Keratinocyte (primary cell): ENCODE measurements around the gene LYPD8. TPM values are rescaled to one million over a fixed set of nuclear protein-coding genes. Genes with fewer than 3 reads are reported as not detected.

ENCODE experiments used
- DNase-seq: peaks from one replicate; pipeline ENCODE4 v3.0.0-alpha.2; 2011; ENCODE audit warnings: low read depth, missing footprints, low spot score
- FAIRE-seq: peaks from 2 replicates; lab custom pipeline; 2011; peaks lifted over from hg19 to GRCh38; lab: Jason Lieb, UNC
- H2AFZ ChIP-seq: 2 replicates; pipeline ENCODE4 v1.6.0; 2012; ENCODE audit warnings: low read length, control low read depth, inconsistent platforms; ENCODE audit not compliant: control insufficient read depth
- H3K27ac ChIP-seq: 2 replicates; pipeline ENCODE4 v1.5.1; 2011; ENCODE audit warnings: low read length; ENCODE audit not compliant: control insufficient read depth, insufficient read depth
- H3K27me3 ChIP-seq: 3 replicates; pipeline ENCODE4 v1.6.0; 2011; ENCODE audit warnings: low read length; ENCODE audit not compliant: control insufficient read depth, insufficient read depth; ENCODE audit errors: extremely low read depth
- H3K36me3 ChIP-seq, 2 experiments: 2 replicates in 1 of 2; 3 replicates in 1 of 2; pipeline ENCODE4 v1.5.1; 2011; ENCODE audit warnings: low read length in 2 of 2, mild to moderate bottlenecking in 1 of 2; ENCODE audit not compliant: control insufficient read depth in 2 of 2, insufficient read depth in 2 of 2; ENCODE audit errors: extremely low read depth in 1 of 2
- H3K4me1 ChIP-seq: 3 replicates; pipeline ENCODE4 v1.5.1; 2011; ENCODE audit warnings: low read length; ENCODE audit not compliant: control insufficient read depth, insufficient read depth; ENCODE audit errors: extremely low read depth
- H3K4me2 ChIP-seq: 3 replicates; pipeline ENCODE4 v1.6.0; 2011; ENCODE audit warnings: low read depth, low read length; ENCODE audit not compliant: control insufficient read depth, insufficient read depth; ENCODE audit errors: extremely low read depth
- H3K4me3 ChIP-seq, 3 experiments: fragments of 200-600 bp in 1 of 3; sonication (generic) in 1 of 3; 2 replicates in 2 of 3; 3 replicates in 1 of 3; pipeline ENCODE4 v1.5.1; 2011 to 2016; ENCODE audit warnings: low read length in 3 of 3, mild to moderate bottlenecking in 3 of 3, control low read depth in 2 of 3, inconsistent platforms in 1 of 3, low read depth in 1 of 3, mixed read lengths in 1 of 3, mixed run types in 1 of 3, moderate library complexity in 1 of 3; ENCODE audit not compliant: control insufficient read depth in 2 of 3, insufficient read depth in 2 of 3; ENCODE audit errors: extremely low read depth in 1 of 3
- H3K79me2 ChIP-seq: 2 replicates; pipeline ENCODE4 v1.6.0; 2012; ENCODE audit warnings: low read length; ENCODE audit not compliant: control insufficient read depth, insufficient read depth
- H3K9ac ChIP-seq: 3 replicates; pipeline ENCODE4 v1.6.0; 2011; ENCODE audit warnings: low read length; ENCODE audit not compliant: control insufficient read depth, insufficient read depth; ENCODE audit errors: extremely low read depth
- H3K9me1 ChIP-seq: 3 replicates; pipeline ENCODE4 v1.6.0; 2011; ENCODE audit warnings: low read length; ENCODE audit not compliant: control insufficient read depth, insufficient read depth; ENCODE audit errors: extremely low read depth
- H3K9me3 ChIP-seq: 2 replicates; pipeline ENCODE4 v1.5.1; 2012; ENCODE audit warnings: low read depth, low read length; ENCODE audit not compliant: control insufficient read depth
- H4K20me1 ChIP-seq: 3 replicates; pipeline ENCODE4 v1.6.0; 2011; ENCODE audit warnings: low read length; ENCODE audit not compliant: control insufficient read depth, insufficient read depth; ENCODE audit errors: extremely low read depth
- CTCF ChIP-seq, 3 experiments: IDR thresholded peaks in 1 of 3; conservative IDR thresholded peaks in 1 of 3; optimal IDR thresholded peaks in 1 of 3; 2 replicates in 2 of 3; 3 replicates in 1 of 3; pipeline versions ENCODE3 to v1.5.1; 2011; ENCODE audit warnings: low read length in 3 of 3, mild to moderate bottlenecking in 3 of 3, moderate library complexity in 2 of 3, control low read depth in 1 of 3, inconsistent platforms in 1 of 3; ENCODE audit not compliant: insufficient read depth in 2 of 3; ENCODE audit errors: extremely low read depth in 1 of 3
- EZH2 ChIP-seq: IDR thresholded peaks from one replicate; pipeline ENCODE4 v1.6.1; 2012; ENCODE audit warnings: inconsistent platforms, mild to moderate bottlenecking, low read length, moderate library complexity
- dilution Hi-C: fragments of 300-500 bp; cut with MboI; formaldehyde crosslinking; loops from one replicate; pipeline ENCODE4 v1.7.0; 2020; ENCODE audit warnings: low sequenced_read_pairs; ENCODE audit not compliant: extremely low pct_ligation_motif_present
- polyA plus RNA-seq, 5 experiments: library from polyadenylated mRNA; depleted of rRNA in 3 of 5; stranded (reverse) in 3 of 5; stranded (forward) in 1 of 5; unstranded in 1 of 5; fragments of >200 nt; gene quantifications; 1 replicate in 1 of 5; 2 replicates in 3 of 5; 3 replicates in 1 of 5; pipeline versions ENCODE4 v1.2.1 to v1.2.3, GENCODE V29; 2011 to 2012; ENCODE audit warnings: missing spikeins in 2 of 5, low read depth in 1 of 5, low replicate concordance in 1 of 5

Gene LYPD8
- polyA plus RNA-seq, 1 donor (not counting 4 experiments of a cell fraction or from before 2014, with no cell fraction given): not detected

GRCh38 chr1:248792342-248792741 is 36.8 kb upstream of the LYPD8 start:
- TF ChIP-seq CTCF (optimal IDR thresholded peaks at IDR 0.05 in 1 of 3, IDR thresholded peaks at IDR 0.05 in 1 of 3, conservative IDR thresholded peaks at IDR 0.05 in 1 of 3; ENCODE audit: extremely low read depth in 1 of 3, insufficient read depth in 2 of 3, low read length in 3 of 3) (no peak), EZH2 (no peak)
- DNase-seq (no peak), FAIRE-seq (no peak)
- Histone ChIP-seq H3K4me2 (no peak overlapping the region), H3K9me1 (no peaks in the 10 kb centered on the region), H3K27me3 (no peaks in the 10 kb centered on the region), H3K79me2 (no peaks in the 10 kb centered on the region), H3K9me3 (no peaks in the 10 kb centered on the region), H3K36me3 (no peaks in the 10 kb centered on the region), H3K9ac (no peak overlapping the region), H3K4me1 (no peaks in the 10 kb centered on the region), H3K27ac (no peak overlapping the region), H4K20me1 (no peaks in the 10 kb centered on the region), H3K4me3 (no peak overlapping the region), H2AFZ (no peak overlapping the region)
- dilution Hi-C loops: no loop called here

- Histone ChIP-seq H3K4me3 (no peak overlapping the region), H3K9me3 (no peaks in the 10 kb centered on the region)
- no peak for FAIRE-seq
Measured at GRCh38 chr1:248791010-248791409, 35.5 kb upstream of the LYPD8 start.

More at GRCh38 chr1:248791010-248791409, 35.5 kb upstream of the LYPD8 start:
- no peak for DNase-seq
- H3K27ac ChIP-seq: no peak overlapping the region
- H3K27me3 ChIP-seq: no peaks in the 10 kb centered on the region
- peaks cover 2% of the 10 kb centered on the region for H3K4me1 ChIP-seq
- no peaks in the 10 kb centered on the region for H4K20me1 ChIP-seq
- no peaks in the 10 kb centered on the region for H3K36me3 ChIP-seq
- H3K9me1 ChIP-seq: no peaks in the 10 kb centered on the region
- H3K79me2 ChIP-seq: no peaks in the 10 kb centered on the region
- H2AFZ ChIP-seq: no peak overlapping the region
- no peak overlapping the region for H3K9ac ChIP-seq
- TF ChIP-seq CTCF (optimal IDR thresholded peaks at IDR 0.05 in 1 of 3, IDR thresholded peaks at IDR 0.05 in 1 of 3, conservative IDR thresholded peaks at IDR 0.05 in 1 of 3; ENCODE audit: extremely low read depth in 1 of 3, insufficient read depth in 2 of 3, low read length in 3 of 3) (no peak), EZH2 (no peak)
- no peak overlapping the region for H3K4me2 ChIP-seq
- dilution Hi-C loops: no loop called here
